Uterus (tissue), 2 donors: ENCODE results near the gene ZNF584.

ENCODE experiments used
- CTCF ChIP-seq, 4 experiments: fragments of 200-600 bp in 2 of 4; fragments of 450-650 bp in 2 of 4; sonication (generic) in 2 of 4; IDR thresholded peaks; one replicate each; pipeline ENCODE4 v1.5.1; 2016 to 2019; ENCODE audit warnings: antibody characterized with exemption in 4 of 4, mild to moderate bottlenecking in 2 of 4, moderate library complexity in 1 of 4
- POLR2A ChIP-seq, 2 donors: fragments of 450-650 bp; IDR thresholded peaks; one replicate each; pipeline ENCODE4 v1.6.1; 2016; ENCODE audit warnings: antibody characterized with exemption in 2 of 2, mild to moderate bottlenecking in 1 of 2, moderate library complexity in 1 of 2

- TF ChIP-seq CTCF (IDR thresholded peaks at IDR 0.05) (no peak), POLR2A (IDR thresholded peaks at IDR 0.05) (no peak)
These were observed 13.6 kb upstream of the ZNF584 start for GRCh38 chr19:58394821-58395219.
